Activated CD4-positive, CD25-positive, alpha-beta regulatory T cell treated with anti-CD3 and anti-CD28 coated beads, Interleukin-2, amount 50 U/mL, for 16 hours (primary cell): ENCODE measurements around the gene FAM20C.

ENCODE experiments used
- DNase-seq: peaks from one replicate; pipeline ENCODE4 v3.0.0-alpha.2; 2020; ENCODE audit warnings: low read depth, low spot score

The FAM20C gene

DNA sequence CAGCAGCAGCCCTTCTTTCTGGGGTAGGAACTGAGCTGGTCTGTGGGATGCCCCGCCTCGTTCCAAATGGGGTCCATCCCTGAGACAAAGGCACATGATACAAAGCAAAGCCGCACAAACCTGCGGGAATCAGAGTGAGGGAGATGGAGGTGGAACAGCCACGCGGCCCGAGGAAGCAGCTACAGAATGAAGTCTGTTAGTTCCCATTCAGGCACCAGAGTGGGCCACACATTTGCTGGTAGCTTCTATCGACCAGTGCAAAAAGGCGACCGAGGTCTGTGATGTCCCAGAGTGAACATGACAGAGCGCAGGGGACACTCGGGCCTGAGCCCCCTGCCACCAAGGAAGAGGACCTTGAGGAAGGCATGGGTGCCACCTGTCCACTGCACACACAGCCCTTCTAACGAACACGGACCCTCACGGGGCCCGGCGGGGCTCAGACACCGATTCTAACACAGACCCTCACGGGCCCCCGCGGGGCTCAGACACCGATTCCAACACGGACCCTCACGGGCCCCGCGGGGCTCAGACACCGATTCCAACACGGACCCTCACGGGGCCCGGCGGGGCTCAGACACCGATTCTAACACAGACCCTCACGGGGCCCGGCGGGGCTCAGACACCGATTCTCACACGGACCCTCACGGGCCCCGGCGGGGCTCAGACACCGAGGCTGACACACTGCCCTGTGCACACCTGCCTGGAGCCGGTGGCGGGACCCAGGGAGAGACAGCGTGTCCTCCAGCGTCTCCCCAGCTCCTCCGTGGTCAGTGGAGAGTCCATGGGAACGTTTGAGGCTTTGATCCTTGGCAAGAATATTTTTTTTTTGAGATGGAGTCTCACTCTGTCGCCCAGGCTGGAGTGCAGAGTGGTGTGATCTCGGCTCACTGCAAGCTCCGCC lies 32.8 kb upstream of the FAM20C start:
- DNase-seq: no peak

- DNase-seq: no peak
Observed at GRCh38 chr7:160958-161725, 31.2 kb upstream of the FAM20C start.

DNA sequence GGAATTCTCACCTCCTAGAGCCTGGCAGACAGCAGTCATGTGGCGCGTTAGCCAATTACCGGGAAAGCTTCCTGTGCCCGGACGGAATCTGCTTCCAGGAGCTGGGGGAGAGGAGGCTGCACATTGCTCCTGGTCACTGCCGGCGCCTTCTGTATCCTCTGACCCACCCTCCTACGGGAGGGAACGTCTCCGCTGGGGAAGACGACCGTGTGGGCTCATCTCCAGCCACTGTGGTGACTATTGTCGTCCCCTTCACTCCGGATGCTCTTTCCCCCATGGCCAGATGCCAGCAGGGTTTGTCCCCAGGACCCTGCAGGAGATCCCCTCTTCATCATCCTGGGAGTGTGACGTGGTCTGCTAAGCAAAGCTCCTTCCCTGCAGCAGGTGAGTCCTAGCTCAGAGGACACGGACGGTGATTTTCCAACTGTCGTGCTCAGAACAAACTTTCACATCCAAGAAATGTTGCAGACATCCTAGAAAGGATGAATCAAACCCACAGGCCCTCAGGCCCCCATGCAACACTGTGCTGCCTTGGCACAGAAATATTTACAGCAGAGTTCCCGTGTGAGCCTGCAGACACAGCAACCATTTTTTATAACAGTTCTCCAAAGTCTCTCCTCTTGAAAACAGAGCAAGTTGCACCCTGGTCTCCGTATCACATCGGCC lies 29.6 kb upstream of the FAM20C start:
- no peak for DNase-seq

GRCh38 chr7:163298-163695 lies 29.1 kb upstream of the FAM20C start:
- no peak for DNase-seq

DNA sequence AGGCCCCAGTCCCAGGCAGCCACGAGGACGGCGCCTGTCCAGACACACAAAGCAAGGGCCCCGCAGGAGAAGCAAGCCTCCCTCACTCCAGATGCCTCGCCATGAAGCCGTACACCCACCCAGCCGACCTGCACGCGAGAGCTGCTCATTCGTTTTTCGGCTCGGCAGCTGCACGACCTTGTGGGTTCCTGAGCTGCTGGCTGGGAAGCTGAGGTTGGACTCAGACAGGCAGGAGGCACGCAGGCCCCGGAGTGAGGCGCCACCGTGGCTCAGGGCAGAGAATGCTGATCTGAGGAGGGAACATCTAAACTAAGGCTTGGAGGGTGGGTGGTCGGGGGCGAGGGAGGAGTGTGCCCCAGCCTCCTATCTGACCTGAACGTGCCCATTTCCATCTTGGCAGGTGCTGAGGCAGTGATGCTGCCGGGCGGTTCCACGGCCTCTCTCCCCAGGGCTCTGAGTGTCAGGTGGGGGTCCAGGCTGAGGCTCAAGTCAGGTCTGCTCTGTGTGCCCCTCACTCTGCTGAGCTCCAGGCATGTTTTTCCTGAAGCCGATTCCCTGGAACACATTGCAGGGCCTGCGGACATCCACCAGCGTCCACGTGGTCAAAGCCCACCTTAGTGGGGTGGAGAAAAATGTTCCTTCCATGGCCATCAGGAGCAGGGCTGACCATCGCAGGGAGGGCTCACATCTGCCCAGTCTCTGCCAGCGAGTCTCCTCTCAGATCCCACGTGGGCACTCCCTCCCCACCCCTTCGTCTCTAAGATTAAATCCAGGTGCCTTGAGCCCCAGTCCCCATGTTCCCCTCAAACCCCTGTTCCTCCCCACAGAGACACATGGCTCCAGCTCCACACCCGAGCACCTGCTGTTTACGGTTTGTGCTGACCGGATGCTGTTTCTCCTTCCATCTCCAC lies 28.1 kb upstream of the FAM20C start:
- no peak for DNase-seq

- no peak for DNase-seq
Observed at GRCh38 chr7:164882-165660, 27.3 kb upstream of the FAM20C start.

DNA sequence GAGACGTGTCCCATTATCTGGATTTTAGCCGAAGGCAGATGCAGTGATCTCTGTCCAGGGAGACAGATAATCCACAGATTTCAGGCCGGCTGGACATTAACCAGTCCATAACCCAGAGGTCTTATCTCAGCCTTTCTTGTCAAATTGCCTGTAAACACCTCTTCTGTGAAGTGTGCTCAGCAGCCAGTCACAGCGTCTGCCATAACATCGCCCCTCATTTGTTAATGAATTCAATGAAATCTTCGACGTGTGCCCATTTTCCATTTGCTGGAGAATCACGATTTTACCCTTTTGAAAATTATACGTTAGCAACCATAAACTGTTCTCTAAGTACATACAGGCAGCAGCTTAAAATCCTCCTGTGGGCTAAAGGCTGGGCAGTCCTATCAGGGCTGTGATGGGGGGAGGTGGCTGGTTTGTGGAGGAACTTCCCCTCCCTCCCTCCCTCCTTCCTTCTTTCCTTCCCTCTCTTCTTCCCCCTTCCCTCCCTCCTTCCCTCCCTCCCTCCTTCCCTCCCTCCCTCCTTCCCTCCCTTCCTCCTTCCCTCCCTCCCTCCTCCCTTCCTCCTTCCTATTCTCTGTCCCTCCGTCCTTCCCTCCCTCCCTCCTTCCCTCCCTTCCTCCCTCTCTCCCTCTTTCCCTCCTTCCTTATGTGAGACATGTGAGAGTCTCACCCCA lies 26.6 kb upstream of the FAM20C start:
- DNase-seq: no peak

DNA sequence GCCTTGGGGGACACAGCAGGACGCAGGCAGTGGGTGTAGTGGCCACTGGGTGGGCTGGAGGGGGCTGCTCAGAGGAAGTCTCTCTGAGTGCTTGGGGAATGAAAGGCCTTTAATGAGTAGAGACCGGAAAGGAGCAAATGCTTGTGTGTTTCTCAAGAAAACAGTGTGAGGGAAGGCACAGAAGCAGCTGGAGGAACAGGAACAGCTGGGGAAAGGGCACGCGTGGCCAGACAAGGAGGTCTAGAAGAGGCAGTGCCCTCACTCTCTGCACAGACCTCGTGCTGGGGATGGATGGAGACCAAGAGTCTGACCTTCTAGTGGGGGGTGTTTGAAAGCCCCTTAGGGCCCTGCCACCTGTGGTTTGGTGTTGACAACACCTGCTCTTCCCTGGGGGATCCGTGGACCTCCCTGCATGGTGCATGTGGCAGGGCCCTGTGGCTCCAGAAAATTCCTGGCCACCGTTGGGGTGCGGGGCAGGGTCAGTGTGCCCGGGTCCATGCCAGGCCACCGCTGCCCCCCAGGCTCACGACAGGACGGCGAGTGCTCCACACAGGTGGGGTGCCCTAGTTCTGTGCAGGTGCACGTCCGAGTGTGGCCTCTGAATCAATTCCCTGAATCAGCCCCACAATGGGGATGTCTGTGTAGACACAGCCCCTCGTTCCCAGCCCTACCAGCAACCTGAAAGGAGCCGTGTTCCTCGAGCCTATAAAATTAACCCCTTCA lies 25.9 kb upstream of the FAM20C start:
- DNase-seq: no peak

DNA sequence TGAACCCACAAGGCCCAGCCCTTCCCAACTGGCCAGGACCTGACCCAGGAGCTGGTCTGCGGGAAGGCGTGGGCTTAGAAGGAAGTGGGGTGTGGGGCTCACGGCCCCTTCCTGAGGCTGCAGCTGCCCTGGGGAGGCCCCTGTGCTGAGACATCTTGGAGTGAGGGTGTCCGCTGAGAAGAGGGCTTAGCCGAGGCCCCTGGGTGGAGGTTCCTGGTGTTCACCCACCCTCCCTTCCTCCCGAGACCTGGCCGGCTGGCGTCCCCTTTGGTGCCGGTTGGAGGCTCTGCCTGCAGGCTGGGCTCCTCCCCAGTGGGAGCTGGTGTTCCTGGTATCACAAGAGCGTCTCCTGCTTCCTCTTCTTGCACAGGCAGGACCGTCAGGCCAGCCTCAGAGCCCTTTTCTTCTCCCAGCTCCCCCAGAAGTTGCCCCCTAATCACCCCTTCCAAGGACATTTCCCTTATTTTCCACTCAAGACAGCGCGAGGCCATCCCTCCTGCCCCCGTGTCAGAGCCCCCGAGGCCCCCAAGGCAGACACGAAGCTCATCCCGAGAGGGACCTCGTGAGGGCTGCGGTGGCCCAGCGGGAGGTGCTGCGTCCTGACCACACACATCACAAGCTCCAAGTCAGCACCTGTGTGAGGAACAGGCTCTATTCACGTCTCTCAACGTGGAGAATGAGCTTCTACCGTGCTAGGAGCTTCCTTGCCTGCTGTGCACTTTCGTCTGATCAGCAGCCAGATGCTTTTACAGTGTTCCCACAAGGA lies 25.1 kb upstream of the FAM20C start:
- DNase-seq: no peak

DNA sequence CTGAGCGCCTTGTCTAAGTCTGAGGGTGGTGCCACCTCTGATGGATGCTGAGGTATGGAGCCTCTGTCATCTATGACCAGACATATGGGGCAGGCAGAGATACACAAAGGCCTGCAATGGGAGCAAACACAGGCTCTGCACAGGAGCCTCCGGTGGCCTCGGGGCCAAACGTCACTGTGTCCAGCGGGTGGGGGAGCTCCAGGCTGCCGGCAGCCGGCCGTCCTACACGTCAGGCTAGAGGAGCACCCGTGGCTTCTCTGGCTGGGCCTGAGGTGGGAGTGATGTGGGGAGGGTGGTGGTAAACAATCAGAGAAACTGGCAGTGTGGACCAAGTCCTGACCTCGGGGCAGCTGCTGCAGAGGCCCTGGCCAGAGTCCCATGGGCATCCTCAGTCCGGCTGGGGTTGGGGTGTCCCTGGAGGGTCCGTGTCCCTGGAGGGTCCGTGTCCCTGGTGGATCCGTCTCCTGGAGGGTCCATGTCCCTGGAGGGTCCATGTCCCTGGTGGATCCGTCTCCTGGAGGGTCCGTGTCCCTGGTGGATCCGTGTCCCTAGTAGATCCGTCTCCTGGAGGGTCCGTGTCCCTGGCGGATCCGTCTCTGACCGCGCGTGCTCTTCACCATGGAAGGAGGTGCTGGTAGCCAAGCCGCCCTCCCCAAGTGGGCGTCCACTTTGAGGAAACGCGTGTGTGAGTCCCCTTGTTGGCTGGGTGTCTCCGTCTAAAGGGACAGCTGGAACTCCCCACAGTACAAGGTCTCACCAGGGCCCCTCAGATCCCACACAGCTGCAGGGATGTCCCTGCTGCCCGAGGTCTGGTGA lies 24.2 kb upstream of the FAM20C start:
- DNase-seq: no peak

DNA sequence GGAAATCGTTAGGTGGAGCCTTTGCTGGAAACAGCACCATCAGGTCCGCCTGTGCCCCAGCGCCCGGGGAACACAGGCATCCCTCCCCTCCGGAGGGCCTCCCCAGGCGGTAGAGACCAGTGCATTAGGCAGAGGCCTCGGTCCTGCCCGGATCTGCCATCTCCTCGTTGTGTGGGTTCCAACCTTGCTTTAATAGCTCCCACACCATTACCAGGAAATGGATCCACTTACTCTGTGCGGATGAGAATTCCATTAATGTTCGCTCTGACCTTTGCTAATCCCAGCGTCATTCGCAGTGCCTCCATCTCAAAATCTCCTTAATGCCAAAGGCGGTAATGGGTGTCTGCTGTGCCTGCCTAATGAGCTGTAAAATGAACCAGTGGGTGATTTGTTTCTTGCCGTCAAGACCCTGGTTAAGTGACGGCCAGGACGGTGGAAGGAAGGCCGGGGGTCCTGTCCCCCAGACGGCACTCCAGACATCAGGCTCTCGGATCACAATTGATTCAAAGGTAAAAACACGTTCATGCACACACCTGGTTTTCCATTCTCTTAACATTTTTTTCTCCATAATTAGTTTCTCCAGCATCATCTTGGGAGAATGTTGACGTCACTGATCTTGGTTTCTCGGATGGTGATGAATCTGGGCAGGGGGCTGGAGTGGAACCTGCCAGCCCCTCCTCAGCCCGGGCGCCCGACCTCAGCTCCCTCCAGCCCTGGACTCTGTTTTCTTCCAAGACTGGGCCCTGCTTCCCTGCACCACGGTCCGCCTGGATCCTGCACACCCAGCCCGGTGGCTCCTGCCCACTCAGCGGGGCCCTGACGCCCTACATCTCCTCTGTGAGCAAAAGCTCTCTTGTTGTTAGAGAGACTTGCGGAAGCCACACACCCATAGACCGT lies 22.8 kb upstream of the FAM20C start:
- DNase-seq: no peak

DNA sequence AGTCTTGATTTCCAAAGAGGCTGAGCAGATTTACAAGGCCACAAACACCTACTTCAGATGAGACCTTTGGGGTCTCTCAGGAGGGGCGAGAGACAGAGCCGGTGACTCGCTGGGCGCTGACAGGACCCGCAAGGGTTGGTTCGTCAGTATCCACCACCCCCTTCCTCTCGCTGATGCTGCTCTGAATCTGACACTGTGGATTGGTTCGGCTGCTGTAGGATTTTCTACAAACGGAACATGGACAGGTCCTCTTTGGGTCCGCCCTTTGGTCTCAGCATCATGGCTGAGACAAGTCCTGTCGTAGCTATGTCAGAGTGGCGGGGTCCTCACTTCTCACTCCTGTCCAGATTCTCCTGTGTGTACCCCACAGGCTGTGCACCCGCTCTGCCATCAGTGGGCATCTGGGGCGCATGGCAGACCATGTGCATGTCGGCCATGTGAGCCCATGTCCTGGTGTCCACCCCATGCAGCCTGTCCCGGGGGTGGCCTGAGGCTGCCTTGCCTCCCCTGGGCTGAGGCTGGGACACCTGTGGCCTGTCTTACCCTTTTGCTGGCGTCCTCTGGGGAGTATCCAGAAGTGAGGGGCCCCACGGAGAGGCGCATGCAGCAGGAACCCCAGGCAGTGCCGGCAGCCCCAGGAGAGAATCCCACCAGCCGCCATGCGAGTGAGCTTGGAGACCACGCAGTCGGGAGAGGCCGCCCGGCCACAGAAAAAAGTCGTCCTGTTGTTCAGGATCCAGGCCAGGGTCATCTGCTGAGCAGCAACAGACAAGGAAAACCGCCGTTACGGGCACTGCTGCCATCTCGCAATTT lies 21.6 kb upstream of the FAM20C start:
- DNase-seq: no peak

DNA sequence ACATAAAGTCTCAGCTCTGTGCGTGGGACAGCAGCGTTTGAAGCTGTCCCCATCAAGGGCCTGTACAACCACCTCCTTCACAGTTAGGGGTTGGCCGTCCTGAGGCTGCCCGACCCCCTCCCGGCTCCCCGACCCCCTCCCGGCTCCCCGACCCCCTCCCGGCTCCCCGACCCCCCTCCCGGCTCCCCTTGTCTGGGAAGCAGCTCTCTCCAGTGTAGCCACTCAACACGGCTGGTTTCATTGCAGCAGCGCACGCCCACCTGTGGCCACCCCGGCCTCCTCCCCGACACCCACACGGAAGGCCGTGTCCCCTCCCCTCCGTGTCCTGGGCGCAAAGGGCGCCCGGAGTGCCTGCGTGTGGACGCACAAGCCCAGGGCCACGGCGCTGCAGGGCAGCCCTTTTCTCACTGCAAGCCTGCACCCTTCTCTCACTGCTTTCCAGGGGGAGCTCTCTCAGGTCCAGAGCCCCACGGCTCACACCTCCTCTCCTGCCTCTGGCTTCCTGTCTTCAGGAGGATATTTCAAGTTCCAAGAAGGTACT lies 20.9 kb upstream of the FAM20C start:
- no peak for DNase-seq

GRCh38 chr7:171912-172515 lies 20.4 kb upstream of the FAM20C start:
- no peak for DNase-seq
